Activated naive CD8-positive, alpha-beta T cell treated with anti-CD3 and anti-CD28 coated beads, Interleukin-2, amount 10 ng/mL, durations not matched to agents 7 days and 5 days (primary cell): Measurements from ENCODE around the gene B3GNT8. TPM values are rescaled to one million over a fixed set of nuclear protein-coding genes. Genes with fewer than 3 reads are reported as not detected.
A peak's percentile ranks its signal among the peaks of the same experiment; 100 is the strongest.
"Not testable (repeated sequence)": the region's sequence is repeated elsewhere in the genome, so short reads cannot be mapped to it uniquely, and the experiment has no call there.

ENCODE experiments used
- ATAC-seq: fragments of 150-1000 bp; cut with Tn5 transposase; one replicate; pipeline ENCODE4 v1.10.0; 2021; ENCODE audit warnings: low read depth, moderate library complexity
- POLR2A ChIA-PET: fragments of 350-600 bp; sonication (Branson Sonifier 250); formaldehyde crosslinking; loops from one replicate; lab custom pipeline; 2021; ENCODE audit warnings: antibody characterized with exemption; lab: Charles Lee
- DNase-seq: peaks from one replicate; pipeline ENCODE4 v3.0.0; 2021
- H3K27ac Mint-ChIP-seq: one replicate; pipeline ENCODE4 v1.8.0; 2022; ENCODE audit warnings: mild to moderate bottlenecking, mixed read lengths
- H3K27me3 Mint-ChIP-seq: one replicate; pipeline ENCODE4 v1.8.0; 2022; ENCODE audit warnings: mild to moderate bottlenecking, moderate library complexity, mixed read lengths
- H3K36me3 Mint-ChIP-seq: one replicate; pipeline ENCODE4 v1.8.0; 2021; ENCODE audit warnings: mild to moderate bottlenecking, mixed read lengths
- H3K4me1 Mint-ChIP-seq: one replicate; pipeline ENCODE4 v1.8.0; 2021; ENCODE audit warnings: mixed read lengths
- H3K4me3 Mint-ChIP-seq: one replicate; pipeline ENCODE4 v1.8.0; 2022; ENCODE audit warnings: mild to moderate bottlenecking, moderate library complexity, mixed read lengths
- H3K9me3 Mint-ChIP-seq: one replicate; pipeline ENCODE4 v1.8.0; 2021; ENCODE audit warnings: mixed read lengths
- total RNA-seq, 2 experiments: library from RNA; stranded (reverse); gene quantifications; one replicate each; pipeline ENCODE4 v1.2.3, GENCODE V29; 2021

B3GNT8 gene
- total RNA-seq, 2 experiments from 2014 or later = 2.0 to 2.2 TPM

- H3K27ac Mint-ChIP-seq = peak overlapping the region; percentile 54
- H3K27me3 Mint-ChIP-seq = no peaks in the 10 kb centered on the region
- peaks cover 3% of the 10 kb centered on the region for H3K4me1 Mint-ChIP-seq
- H3K4me3 Mint-ChIP-seq = no peak overlapping the region
- ATAC-seq = no peak
- POLR2A ChIA-PET = interaction anchor here (0.9 kb wide), 1 partner anchor 18 kb away, joined by 3 read pairs; no protein-coding TSS in a partner anchor
- DNase-seq = no peak
- no peaks in the 10 kb centered on the region for H3K9me3 Mint-ChIP-seq
- H3K36me3 Mint-ChIP-seq = peaks cover 35% of the 10 kb centered on the region
Measured at GRCh38 chr19:41420101-41420880, 6.9 kb downstream of the B3GNT8 start.

GRCh38 chr19:41416194-41416674, 10.9 kb downstream of the B3GNT8 start:
- DNase-seq (no peak), ATAC-seq (no peak)
- Mint-ChIP-seq H3K27me3 (no peaks in the 10 kb centered on the region), H3K4me1 (peaks cover 6% of the 10 kb centered on the region), H3K4me3 (no peak overlapping the region), H3K36me3 (peaks cover 26% of the 10 kb centered on the region), H3K9me3 (no peaks in the 10 kb centered on the region), H3K27ac (no peak overlapping the region)
- POLR2A ChIA-PET = interaction anchor here (0.8 kb wide), 1 partner anchor 11 kb away, joined by 3 read pairs; the partner anchor contains the start of gene B3GNT8

- DNase-seq (no peak), ATAC-seq (no peak)
- Mint-ChIP-seq H3K9me3 (no peaks in the 10 kb centered on the region), H3K27me3 (no peaks in the 10 kb centered on the region), H3K4me3 (no peak overlapping the region), H3K27ac (no peak overlapping the region), H3K4me1 (peaks cover 4% of the 10 kb centered on the region), H3K36me3 (peaks cover 16% of the 10 kb centered on the region)
- POLR2A ChIA-PET = no interaction called here
Measured at GRCh38 chr19:41415154-41415571, 12.0 kb downstream of the B3GNT8 start.

DNA sequence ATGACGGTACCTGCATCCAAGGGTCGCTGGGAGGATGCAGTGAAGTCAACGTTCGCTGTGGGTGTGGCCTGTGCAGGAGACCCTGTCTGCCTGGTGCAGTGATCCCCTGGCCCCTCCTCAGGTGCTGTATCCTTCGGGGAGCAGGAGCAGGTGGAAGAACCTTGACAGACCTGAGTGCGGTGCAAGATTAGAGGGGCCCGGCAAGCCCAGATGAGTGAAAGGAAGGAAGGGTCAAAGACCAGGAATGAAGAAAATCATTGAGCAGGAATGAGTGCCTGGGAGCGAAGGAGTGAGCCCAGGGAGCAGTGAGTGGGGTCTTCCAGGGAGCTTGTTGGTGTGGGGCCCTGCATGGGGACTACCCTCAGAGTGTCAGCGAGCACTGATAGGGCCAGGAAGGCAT, 12.7 kb downstream of the B3GNT8 start:
- no peaks in the 10 kb centered on the region for H3K27me3 Mint-ChIP-seq
- peaks cover 9% of the 10 kb centered on the region for H3K4me1 Mint-ChIP-seq
- DNase-seq (no peak), ATAC-seq (no peak)
- POLR2A ChIA-PET = no interaction called here
- no peak overlapping the region for H3K27ac Mint-ChIP-seq
- H3K4me3 Mint-ChIP-seq = no peak overlapping the region
- H3K36me3 Mint-ChIP-seq = peaks cover 16% of the 10 kb centered on the region
- no peaks in the 10 kb centered on the region for H3K9me3 Mint-ChIP-seq

DNA sequence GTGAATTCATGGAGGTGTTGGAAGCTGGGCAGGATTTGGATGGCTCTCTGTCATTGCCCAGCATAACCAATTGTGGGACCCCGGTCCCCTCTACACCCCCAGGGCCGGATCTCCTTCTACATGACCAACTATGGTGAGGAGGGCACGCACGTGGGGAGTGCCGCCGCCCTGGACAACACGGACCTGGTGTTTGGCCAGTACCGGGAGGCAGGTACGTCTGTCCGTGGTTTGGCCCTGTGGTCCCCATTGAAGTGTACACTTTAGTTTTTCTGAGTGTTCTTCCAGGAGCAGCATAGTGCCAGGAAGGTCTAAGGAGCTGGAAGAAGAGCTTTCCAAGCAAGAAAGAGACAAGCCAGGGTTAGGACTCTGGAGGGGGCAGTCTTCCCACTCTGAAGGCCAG, 13.2 kb downstream of the B3GNT8 start:
- no peak for DNase-seq
- Mint-ChIP-seq H3K27me3 (no peaks in the 10 kb centered on the region), H3K4me3 (no peak overlapping the region), H3K27ac (no peak overlapping the region), H3K36me3 (peaks cover 14% of the 10 kb centered on the region), H3K4me1 (peaks cover 14% of the 10 kb centered on the region), H3K9me3 (no peaks in the 10 kb centered on the region)
- ATAC-seq = no peak
- POLR2A ChIA-PET = no interaction called here

DNA sequence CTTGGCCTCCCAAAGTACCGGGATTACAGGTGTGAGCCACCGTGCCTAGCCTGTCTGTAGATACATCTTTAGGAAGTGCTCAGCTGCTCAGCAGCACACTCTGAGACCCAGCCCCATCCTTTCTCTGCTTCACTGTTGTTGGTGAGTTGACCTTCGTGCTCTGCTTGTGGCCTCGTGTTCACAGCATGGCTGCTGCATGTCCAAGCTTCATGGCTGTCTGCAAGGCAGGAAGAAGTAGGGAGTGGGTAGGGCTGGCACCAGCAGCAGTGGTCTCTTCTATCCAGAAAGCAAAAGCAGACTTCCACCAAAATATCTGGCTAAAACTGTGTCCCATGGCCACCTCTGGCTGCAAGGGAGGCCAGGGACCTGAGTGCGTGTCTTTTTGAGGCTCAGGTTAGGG, 14.2 kb downstream of the B3GNT8 start:
- peaks cover 12% of the 10 kb centered on the region for H3K36me3 Mint-ChIP-seq
- DNase-seq = no peak
- H3K4me1 Mint-ChIP-seq = peaks cover 16% of the 10 kb centered on the region
- no peak for ATAC-seq
- no peaks in the 10 kb centered on the region for H3K27me3 Mint-ChIP-seq
- no peak overlapping the region for H3K27ac Mint-ChIP-seq
- POLR2A ChIA-PET = interaction anchor here (0.6 kb wide), 1 partner anchor 32 kb away, joined by 3 read pairs; no protein-coding TSS in a partner anchor
- H3K4me3 Mint-ChIP-seq = no peak overlapping the region
- no peaks in the 10 kb centered on the region for H3K9me3 Mint-ChIP-seq

GRCh38 chr19:41411968-41412265, 15.3 kb downstream of the B3GNT8 start:
- POLR2A ChIA-PET = no interaction called here
- Mint-ChIP-seq H3K9me3 (no peaks in the 10 kb centered on the region), H3K4me1 (peaks cover 16% of the 10 kb centered on the region), H3K27me3 (no peaks in the 10 kb centered on the region), H3K36me3 (peaks cover 9% of the 10 kb centered on the region), H3K27ac (no peak overlapping the region), H3K4me3 (no peak overlapping the region)
- ATAC-seq = no peak
- DNase-seq = no peak

GRCh38 chr19:41411100-41411967, 15.8 kb downstream of the B3GNT8 start:
- Mint-ChIP-seq H3K9me3 (no peaks in the 10 kb centered on the region), H3K27ac (no peak overlapping the region), H3K27me3 (no peaks in the 10 kb centered on the region), H3K36me3 (peaks cover 8% of the 10 kb centered on the region), H3K4me3 (no peak overlapping the region), H3K4me1 (peaks cover 16% of the 10 kb centered on the region)
- DNase-seq = no peak
- POLR2A ChIA-PET = no interaction called here
- ATAC-seq = no peak

- DNase-seq = no peak
- peaks cover 7% of the 10 kb centered on the region for H3K36me3 Mint-ChIP-seq
- H3K9me3 Mint-ChIP-seq = no peaks in the 10 kb centered on the region
- H3K4me3 Mint-ChIP-seq = no peak overlapping the region
- H3K27me3 Mint-ChIP-seq = no peaks in the 10 kb centered on the region
- ATAC-seq = no peak
- no peak overlapping the region for H3K27ac Mint-ChIP-seq
- POLR2A ChIA-PET = interaction anchor here (0.6 kb wide), 1 partner anchor 57 kb away, joined by 3 read pairs; the partner anchor contains the start of gene TGFB1
- peaks cover 16% of the 10 kb centered on the region for H3K4me1 Mint-ChIP-seq
Measured at GRCh38 chr19:41410336-41411054, 16.7 kb downstream of the B3GNT8 start.

GRCh38 chr19:41409288-41409687, 17.9 kb downstream of the B3GNT8 start:
- POLR2A ChIA-PET = no interaction called here
- H3K27ac Mint-ChIP-seq = peak overlapping the region; percentile 78
- ATAC-seq = no peak

GRCh38 chr19:41408846-41409245, 18.3 kb downstream of the B3GNT8 start:
- ATAC-seq, H3K27ac Mint-ChIP-seq, H3K4me3 Mint-ChIP-seq, H3K27me3 Mint-ChIP-seq, DNase-seq, H3K36me3 Mint-ChIP-seq, H3K9me3 Mint-ChIP-seq: not testable (repeated sequence)
- POLR2A ChIA-PET = interaction anchor here (1.3 kb wide), 1 partner anchor 10 kb away, joined by 3 read pairs; no protein-coding TSS in a partner anchor
- H3K4me1 Mint-ChIP-seq = peaks cover 16% of the 10 kb centered on the region

More at GRCh38 chr19:41409288-41409687, 17.9 kb downstream of the B3GNT8 start:
- Mint-ChIP-seq H3K36me3 (peaks cover 7% of the 10 kb centered on the region), H3K9me3 (no peaks in the 10 kb centered on the region), H3K4me1 (peaks cover 16% of the 10 kb centered on the region), H3K4me3 (peak overlapping the region; percentile 11), H3K27me3 (no peaks in the 10 kb centered on the region)
- no peak for DNase-seq

- no peaks in the 10 kb centered on the region for H3K27me3 Mint-ChIP-seq
- no peaks in the 10 kb centered on the region for H3K9me3 Mint-ChIP-seq
- H3K4me1 Mint-ChIP-seq = peaks cover 18% of the 10 kb centered on the region
- DNase-seq (no peak), ATAC-seq (no peak)
- POLR2A ChIA-PET = interaction anchor here (0.9 to 1.3 kb wide), 2 partner anchors 10 to 32 kb away, joined by 3 read pairs; partner anchors contain the start of gene DMAC2
- no peak overlapping the region for H3K4me3 Mint-ChIP-seq
- no peak overlapping the region for H3K27ac Mint-ChIP-seq
- peaks cover 6% of the 10 kb centered on the region for H3K36me3 Mint-ChIP-seq
Measured at GRCh38 chr19:41408256-41408655, 18.9 kb downstream of the B3GNT8 start.

DNA sequence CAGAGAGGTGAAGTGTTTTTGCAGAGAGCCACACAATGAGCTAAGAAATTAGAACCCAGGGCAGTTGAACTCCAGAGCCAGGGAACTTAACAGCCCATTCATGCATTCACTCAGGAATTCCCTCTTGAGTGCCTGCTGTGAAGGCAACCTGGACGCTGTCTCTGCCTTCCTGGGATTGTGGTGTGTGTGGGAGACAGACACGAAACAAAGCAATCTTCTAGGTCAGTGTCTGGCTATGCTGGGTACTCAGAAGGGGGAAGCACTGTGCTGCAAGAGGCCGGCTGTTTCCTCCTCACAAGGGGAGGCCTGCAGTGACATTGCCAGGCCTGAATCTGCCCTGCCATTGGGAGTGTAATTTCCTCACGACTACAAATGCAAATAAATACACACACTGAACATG, 19.9 kb downstream of the B3GNT8 start:
- Mint-ChIP-seq H3K27ac (no peak overlapping the region), H3K9me3 (no peaks in the 10 kb centered on the region), H3K4me3 (no peak overlapping the region), H3K27me3 (no peaks in the 10 kb centered on the region), H3K4me1 (peaks cover 18% of the 10 kb centered on the region), H3K36me3 (peaks cover 7% of the 10 kb centered on the region)
- no peak for DNase-seq
- ATAC-seq = no peak
- POLR2A ChIA-PET = no interaction called here
